Amygdala (tissue), 56 donors: ENCODE data around the gene PHKA1.
"Not testable (repeated sequence)": the region's sequence is repeated elsewhere in the genome, so short reads cannot be mapped to it uniquely, and the experiment has no call there.

ENCODE experiments used
- DNase-seq, 56 donors: peaks; one replicate each; lab custom pipeline; 2025; lab: John Stamatoyannopoulos, UW

The PHKA1 gene

DNA sequence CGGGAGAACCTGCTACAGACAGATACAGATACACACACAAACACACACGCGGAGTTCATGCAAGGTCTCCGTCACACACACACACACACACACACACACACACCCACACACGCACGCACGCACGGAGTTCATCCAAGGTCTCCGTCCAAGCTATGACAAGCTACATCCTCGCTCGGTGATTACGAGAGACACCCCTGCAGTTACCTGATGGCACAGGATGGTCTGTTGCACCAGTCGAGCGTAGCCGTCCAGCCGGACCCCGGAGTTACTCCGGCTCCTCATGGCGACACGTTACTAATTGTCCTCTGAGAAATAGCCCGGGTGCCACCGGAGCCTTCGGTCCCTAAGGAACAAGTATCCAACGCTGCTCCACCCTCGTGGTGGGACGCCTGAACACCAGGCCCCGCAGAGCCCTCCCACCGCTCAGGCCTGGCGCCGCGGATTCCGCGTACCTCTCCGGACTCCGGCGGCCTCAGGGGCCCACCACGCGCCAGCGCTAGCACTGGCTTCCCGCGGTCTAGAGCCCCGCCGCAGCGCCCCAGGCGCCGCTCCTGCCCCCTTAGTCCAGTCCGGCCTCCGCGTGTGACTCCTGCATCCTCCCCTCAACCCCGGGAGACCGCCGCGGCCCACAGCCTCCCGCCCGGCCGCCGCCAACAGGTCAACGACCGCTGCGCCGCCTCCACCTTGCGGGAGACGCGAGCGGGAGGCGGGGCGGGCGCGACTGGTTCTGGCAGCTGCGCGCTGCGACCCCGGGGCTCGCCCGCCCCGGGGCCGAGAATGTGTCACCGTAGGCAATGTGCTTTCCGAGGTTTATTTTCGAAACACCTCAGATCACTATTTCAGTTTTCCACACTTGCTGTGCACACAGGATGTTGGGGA lies at the start of gene PHKA1:
Gene PHKA1 (minus strand): TSS at position 708 of the 879 bp plus-strand sequence. CDS start 426 bp downstream, at position 282.
- DNase-seq: peak in 17 of 56 donors; percentile 0 to 23 (median 5)

DNA sequence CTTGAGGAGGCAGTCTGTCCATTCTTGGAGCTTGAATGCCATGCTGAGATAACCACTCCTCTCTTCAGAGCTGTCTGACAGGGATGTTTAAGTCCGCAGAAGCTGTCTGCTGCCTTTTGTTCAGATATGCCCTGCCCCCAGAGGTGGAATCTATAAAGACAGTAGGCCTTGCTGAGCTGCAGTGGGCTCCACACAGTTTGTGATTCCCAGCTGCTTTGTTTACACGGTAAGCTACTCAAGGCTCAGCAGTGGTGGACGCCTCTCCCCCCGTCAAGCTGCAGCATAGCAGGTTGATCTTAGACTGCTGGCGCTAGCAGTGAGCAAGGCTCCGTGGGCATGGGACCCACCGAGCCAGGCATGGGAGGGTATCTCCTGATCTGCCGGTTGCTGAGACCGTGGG lies 46.3 kb upstream of the PHKA1 start:
- DNase-seq: not testable (repeated sequence)

DNA sequence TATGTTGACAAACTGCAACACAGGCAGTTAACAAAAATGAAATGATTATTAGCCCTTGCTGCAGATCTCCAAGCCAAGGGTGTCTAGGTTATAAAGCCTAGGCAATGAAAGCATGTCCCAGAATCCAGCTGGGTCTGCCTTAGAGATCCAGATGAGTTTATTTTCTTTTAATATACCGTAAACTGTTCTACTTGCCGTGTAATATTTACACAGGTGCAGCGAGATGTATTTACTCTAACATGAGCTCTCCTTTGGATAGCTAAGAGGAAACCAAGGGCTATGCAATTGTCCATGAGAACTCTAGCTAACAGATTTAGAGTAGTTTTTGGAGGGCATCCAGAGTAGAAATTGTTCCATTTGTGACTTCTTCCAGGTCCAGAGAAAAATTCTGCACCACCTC lies 34.4 kb upstream of the PHKA1 start:
- DNase-seq: not testable (repeated sequence)

DNA sequence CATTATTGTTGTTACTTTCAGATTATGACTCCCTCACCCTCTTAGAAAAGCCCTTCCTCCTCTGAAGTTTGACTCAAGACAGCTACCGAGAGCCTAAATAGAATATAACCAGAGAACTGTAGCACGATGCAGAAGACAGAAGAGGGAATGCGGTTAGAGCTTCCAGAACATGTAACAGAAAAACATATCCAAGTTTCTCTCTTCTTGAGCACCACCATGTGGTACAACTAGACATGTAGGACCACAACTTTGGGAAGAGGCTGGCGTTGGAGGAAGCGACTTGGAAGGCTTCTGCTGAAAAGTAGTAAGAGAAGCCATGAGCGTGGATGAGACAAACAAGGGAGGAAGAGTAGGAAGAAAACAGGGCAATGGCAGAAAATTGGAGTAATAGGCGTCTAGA lies 31.4 kb upstream of the PHKA1 start:
- not testable (repeated sequence) for DNase-seq

DNA sequence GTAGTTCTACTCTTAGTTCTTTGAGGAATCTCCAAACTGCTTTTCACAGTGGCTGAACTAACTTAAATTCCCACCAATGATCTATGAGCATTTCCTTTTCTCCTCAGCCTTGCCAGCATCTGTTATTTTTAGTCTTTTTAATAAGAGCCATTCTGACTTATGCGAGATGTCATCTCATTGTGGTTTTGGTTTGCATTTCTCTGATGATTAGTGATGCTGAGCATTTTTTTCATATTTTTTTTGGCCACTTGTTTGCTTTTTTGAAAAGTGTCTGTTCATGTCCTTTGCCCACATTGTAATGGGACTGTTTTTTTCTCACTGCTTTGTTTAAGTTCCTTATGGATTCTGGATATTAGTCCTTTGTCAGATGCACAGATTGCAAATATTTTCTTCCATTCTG lies 21.5 kb upstream of the PHKA1 start:
- DNase-seq: no peak

DNA sequence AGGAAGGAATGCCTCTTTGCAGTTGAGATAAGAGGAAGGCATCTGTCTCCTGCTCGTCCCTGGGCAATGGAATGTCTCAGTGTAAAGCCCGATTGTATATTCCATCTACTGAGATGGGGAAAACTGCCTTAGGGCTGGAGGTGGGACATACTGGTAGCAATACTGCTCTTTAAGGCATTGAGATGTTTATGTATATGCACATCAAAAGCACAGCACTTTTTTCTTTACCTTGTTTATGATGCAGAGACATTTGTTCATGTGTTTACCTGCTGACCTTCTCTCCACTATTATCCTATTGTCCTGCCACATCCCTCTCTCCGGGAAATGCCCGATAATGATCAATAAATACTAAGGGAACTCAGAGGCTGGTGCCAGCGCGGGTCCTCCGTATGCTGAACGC lies 19.5 kb upstream of the PHKA1 start:
- DNase-seq: not testable (repeated sequence)

DNA sequence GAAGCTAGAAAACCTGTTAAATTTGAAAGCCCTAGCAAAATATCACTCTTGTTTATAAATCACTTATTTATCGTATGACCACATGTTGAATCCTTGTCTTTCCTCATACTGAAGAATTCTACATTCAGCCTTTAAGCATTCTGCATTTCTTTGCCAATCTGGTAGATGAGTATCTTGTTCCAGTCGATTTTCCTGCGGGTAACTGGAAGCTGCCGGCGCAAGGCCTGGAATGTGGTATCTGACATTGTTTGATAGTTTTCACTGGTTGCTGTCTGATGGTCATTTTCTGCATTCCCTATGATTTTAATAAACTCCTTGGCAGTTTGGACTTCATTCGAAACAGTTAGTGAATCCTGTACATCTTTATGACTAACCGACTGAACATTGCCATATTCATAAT lies 13.7 kb upstream of the PHKA1 start:
- no peak for DNase-seq

DNA sequence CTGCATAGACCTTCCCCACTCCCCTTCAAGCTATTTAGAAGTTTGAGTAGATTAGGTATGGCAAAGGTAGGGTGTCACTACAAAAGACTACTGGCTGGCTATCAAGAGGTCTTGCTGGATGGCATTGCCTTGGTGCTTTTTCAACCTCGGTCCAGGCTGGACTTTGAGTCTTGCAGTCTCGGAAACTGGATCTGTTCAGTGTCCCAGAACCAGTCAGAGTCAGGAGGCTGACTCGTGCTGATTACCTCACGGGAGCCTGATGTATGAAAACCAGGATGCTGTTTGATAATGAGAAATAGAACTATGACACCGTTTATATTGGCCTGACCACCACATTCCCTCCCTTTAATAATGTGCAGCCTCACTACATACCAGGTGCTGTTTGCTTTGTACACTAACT lies 2.7 kb upstream of the PHKA1 start:
- DNase-seq: no peak

DNA sequence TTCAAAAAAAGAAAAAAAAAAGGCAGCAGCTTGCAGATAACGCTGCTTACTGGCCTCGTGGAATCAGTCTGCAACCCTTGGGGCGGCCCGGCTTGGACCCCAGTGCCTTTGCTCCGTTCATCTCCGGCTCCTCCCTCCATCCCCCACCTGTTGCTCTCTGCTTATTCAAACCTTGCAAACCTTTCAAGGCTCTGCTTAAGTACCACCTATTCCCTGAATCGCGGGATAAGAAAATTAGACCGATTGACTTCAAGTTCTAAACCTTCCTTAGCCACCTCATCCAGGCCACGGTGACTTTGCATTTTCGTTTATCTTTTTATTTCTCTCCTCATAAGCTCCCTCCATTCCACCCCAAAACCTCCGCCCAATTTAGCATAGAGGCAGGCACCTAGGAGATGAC lies 1.4 kb upstream of the PHKA1 start:
- no peak for DNase-seq

DNA sequence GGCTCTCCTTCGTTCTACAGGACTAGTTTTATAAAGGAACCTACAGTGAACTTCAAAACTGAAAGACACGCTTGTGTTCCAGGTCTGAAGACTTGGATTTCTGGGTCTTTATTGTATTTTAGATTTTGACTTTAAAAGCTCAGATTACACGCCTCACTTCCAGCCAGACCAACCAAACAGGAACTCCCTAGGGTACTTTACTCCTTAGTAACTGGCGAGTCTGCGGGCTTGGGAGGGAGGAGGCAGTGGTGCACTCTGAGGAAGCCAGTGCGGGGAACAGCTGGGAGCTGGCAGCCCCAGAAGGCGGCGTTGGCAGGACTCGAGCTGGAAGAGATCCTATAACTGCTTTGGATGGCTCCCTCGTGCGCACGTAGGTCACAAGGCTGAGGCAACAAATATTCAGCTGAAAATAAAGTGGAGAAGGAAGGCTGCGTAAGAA lies 391 bp upstream of the PHKA1 start:
- peak in 39 of 56 donors; percentile 0 to 60 (median 13) for DNase-seq

DNA sequence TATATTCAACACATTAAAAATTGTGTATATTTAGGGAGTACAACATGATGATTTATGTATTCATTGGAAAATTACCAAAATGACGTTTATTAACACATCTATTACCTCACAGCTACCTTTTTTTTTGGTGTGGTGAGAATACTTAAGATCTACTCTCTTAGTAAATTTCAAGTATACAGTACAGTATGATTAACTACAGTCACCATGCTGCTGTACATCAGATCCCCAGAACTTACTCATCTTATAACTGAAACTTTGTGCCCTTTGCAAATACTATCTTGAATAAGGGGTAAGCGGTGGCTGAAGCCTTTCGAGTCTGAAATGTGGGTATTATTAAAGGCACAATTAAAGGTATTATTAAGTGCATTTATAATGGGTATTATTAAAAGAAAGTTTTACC lies 976 bp downstream of the PHKA1 start:
- no peak for DNase-seq

DNA sequence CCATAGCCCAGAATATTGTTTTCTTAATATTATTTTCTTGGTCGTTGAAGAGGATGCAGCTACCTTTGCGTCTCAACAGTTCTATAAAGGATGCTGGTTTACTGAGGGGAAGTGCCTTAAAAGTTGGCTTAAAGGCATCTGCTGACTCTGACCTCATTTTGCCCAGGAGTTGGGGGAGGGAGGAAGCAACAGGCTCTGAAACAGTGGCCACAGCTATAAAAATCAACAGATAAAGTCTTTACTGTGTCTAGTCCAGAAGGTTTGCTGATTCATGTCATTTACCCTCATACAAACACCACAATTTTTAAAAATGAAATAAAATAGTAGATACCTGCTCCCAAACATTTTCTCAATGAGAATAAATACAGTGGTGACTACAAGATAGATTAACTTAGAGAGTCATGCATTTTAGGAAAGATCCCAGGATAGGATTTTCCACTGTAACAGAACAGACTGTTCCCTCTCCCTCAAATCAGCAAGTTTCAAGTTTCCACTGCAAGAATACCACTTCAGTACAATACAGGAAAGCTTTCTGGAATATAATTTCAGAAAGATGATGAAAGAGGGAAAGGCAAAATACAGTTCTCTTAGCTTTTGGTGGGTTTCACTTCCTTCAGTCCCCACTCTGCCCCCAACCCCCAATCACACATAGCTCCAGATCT lies 1.9 kb downstream of the PHKA1 start:
- DNase-seq: no peak

DNA sequence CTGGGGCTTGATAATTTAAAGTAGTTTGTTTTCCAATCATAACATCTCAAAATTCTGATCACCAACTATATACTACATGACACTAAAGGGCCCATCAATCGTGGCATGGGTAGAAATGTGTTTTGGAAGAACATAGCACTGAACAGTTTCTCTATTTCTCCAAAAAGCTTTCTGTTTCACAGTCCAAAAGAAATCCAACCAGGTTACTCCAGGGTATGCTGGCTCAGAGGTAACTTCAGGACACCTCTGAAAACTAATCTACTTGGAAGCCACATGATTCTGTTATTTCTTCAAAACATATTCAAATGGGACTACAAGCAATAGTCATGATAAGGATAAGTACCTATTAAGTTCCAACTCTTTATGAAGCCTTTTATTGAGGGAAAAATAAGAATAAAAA lies 8.3 kb downstream of the PHKA1 start:
- no peak for DNase-seq

DNA sequence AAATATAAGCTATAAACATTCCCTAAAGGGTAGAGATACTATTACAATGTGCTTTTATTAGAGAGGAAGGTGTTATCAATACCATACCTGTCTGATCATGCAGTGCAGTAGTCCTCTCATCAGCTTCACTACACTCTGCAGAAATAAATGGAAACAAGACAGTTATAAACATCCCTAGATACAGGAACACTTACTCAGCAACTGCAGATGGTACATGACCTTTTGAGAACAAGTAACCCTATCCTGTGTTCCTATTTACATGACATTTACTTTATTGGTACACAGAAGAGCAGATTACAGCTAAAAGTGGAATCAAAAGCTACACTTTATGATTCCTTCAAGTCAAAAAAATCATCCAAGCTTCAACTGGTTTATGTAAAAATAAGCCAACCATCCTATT lies 9.0 kb downstream of the PHKA1 start:
- no peak for DNase-seq

DNA sequence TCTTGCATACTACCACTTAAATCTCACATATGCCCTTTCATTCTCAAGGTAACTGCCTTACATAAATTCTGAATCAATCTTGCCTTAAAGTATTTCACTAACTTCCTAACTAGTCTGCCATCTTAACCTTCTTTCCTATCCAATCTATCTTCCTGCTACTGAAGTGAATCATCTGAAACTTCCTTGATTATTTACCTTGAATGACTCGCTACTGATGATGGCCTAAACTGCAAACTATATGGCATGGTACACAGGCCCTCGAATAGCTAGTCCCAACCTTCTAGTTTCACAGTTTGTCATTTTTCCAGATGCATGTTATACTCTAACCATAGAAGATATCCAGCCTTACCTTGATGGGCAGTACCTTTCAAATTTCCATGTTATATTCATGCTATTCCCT lies 19.9 kb downstream of the PHKA1 start:
- DNase-seq: no peak

DNA sequence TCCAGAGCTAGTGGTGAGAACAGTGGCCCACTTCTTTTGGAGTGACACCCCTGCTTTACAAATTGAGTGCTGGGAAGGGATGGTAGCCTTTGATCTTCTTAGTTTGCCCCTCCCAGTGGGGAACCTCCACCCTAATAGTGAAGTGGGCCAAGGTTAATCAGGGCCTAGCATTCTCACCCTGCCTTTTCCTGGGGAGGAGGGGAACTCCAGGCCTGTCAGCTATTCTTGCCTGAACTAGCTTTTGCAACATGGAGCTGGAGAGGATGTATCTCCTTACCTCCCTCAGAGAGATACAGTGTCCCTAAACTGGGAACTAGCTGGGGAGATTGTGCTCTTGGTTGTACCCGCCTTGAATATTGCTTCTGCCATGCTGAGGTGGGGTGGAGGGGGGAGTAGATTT lies 20.6 kb downstream of the PHKA1 start:
- peak in 6 of 56 donors; percentile 0 to 1 (median 0) for DNase-seq

DNA sequence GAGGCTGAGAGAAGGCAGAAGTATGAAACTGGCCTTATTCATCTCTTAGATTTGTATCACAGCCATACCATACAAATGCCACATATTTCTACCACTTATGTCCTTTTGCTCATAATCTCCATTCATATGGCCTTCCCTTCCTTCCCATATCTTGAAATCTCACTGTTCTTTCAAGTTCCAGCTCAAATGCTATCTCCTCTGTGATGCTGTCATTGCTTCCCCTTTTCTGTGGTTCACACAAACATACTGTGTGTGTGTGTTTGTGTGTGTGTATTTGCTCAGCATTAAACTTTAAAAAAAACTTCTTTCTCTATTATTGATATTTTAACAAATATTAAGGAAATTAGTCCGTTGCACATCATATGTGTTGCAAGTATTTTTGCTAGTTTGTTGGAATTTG lies 26.7 kb downstream of the PHKA1 start:
- DNase-seq: no peak

DNA sequence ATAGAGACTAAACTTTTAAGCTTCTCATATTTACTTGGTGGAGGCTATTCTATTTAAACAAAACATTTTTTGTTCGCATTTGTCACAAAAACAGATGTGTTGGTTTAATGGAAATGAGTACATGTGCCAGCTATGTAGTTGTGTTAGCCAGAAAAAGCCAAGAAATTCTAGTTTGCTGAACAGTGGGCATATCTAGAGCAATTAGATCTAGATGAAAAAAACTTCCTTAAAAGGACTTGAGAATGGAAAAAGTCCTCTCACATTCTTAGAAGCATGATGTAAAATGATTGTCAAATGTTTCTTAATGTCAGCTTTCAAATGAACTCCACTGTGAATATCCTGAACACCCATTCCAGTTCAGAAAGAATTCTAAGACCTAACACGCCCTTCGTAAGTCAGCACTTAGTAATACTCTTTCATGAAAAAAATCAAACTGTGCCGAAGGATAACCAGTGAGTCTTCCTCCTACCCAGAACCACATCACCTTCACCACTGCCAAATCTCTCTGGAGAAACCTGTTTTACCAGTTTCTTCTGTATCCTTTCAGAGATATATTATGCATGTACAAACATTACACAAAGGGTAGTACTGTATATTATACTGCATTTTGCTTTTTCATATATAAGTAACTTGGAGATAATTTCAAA lies 28.2 kb downstream of the PHKA1 start:
- DNase-seq: no peak

DNA sequence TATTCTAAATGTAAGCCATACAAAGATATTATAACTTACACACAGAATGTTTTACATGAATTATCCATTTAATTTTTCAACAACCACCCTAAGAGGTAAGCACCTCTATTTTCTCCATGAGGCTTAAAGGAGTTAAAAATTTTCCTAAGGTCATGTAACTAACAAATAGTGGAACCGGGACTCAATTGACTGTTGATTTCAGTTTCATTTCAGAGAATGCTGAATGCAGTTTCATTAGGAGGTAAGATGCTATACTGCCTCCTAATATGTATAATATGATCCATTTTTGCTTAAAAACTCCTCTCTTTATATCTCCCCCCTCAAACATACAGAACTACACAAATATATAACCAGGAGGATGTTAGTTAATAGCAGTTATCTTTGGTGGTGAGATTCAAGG lies 29.1 kb downstream of the PHKA1 start:
- DNase-seq: no peak

DNA sequence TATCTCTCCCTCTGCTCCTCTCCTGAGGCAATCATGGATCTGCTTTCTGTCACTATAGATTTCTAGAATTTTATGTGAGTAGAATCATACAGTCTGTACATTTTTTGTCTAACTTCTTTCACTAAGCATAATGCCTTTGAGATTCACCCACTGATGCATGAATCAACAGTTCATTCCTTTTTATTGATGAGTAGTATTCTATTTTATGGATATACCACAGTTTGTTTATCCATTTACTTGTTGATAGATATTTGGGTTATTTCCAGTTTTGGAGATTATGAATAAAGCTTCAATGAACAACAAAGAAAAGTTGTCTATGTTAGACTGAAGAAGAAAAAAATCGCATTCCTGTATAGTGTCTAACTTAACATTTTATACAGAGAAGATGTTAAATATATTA lies 30.5 kb downstream of the PHKA1 start:
- no peak for DNase-seq

DNA sequence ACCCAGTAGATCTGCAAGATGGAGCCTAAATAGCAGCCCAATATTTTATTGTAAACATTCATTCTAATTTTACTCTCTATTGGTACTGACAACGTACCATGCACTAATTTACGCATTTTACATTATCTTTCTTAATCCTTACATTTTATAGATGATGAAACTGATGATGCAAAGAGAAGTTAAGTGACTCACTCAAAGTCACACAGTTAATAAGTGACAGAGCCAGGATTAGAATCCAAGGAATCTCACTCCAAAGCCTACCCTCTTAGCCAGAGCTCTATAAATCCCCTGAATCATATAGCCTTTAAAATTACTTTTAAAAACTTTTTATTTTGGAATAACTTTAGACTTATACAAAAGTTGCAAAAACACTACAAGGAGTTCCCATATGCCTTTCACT lies 37.6 kb downstream of the PHKA1 start:
- no peak for DNase-seq
